ENCODE measurements around the gene MRS2.
A peak's percentile ranks its signal among the peaks of the same experiment; 100 is the strongest.
"Not testable (repeated sequence)": the region's sequence is repeated elsewhere in the genome, so short reads cannot be mapped to it uniquely, and the experiment has no call there.

Gene MRS2

GRCh38 chr6:24391208-24391607 is 11.5 kb upstream of the MRS2 start:
- no peak for DNase-seq

GRCh38 chr6:24391756-24392405 is 10.9 kb upstream of the MRS2 start:
- no peak for DNase-seq

GRCh38 chr6:24394061-24394779 is 8.5 kb upstream of the MRS2 start:
- no peak for DNase-seq

GRCh38 chr6:24394780-24395437 is 7.8 kb upstream of the MRS2 start:
- peak; percentile 19 for DNase-seq

GRCh38 chr6:24396824-24397223 is 5.9 kb upstream of the MRS2 start:
- DNase-seq = no peak

GRCh38 chr6:24397631-24398030 is 5.1 kb upstream of the MRS2 start:
- DNase-seq = no peak

GRCh38 chr6:24400045-24401039 is 2.4 kb upstream of the MRS2 start:
- DNase-seq = not testable (repeated sequence)

- no peak for DNase-seq
Measured at GRCh38 chr6:24401458-24401857, 1.3 kb upstream of the MRS2 start.

GRCh38 chr6:24403501-24403824 is 727 bp downstream of the MRS2 start:
- no peak for DNase-seq

- DNase-seq = no peak
Measured at GRCh38 chr6:24405262-24405661, 2.5 kb downstream of the MRS2 start.

GRCh38 chr6:24408719-24409410 is 6.1 kb downstream of the MRS2 start:
- DNase-seq = no peak

- DNase-seq = no peak
Measured at GRCh38 chr6:24410622-24411021, 7.9 kb downstream of the MRS2 start.

GRCh38 chr6:24412294-24412693 is 9.6 kb downstream of the MRS2 start:
- DNase-seq = no peak

GRCh38 chr6:24414531-24414930 is 11.8 kb downstream of the MRS2 start:
- not testable (repeated sequence) for DNase-seq

GRCh38 chr6:24415753-24416152 is 13.0 kb downstream of the MRS2 start:
- no peak for DNase-seq

GRCh38 chr6:24419526-24419925 is 16.8 kb downstream of the MRS2 start:
- no peak for DNase-seq

- no peak for DNase-seq
Measured at GRCh38 chr6:24425091-24425490, 22.4 kb downstream of the MRS2 start.

- DNase-seq = no peak
Measured at GRCh38 chr6:24426729-24427446, 24.2 kb downstream of the MRS2 start.

GRCh38 chr6:24428615-24429014 is 25.9 kb downstream of the MRS2 start:
- no peak for DNase-seq

- DNase-seq = no peak
Measured at GRCh38 chr6:24429146-24429545, 26.4 kb downstream of the MRS2 start.

GRCh38 chr6:24430086-24430485 is 27.4 kb downstream of the MRS2 start:
- no peak for DNase-seq

- peak; percentile 22 for DNase-seq
Measured at GRCh38 chr6:24431045-24431451, 28.3 kb downstream of the MRS2 start.
